Sigmoid colon (tissue), 4 donors: ENCODE data around the gene SERPINB6.

Experiments
- CTCF ChIP-seq, 4 experiments: fragments of 450-650 bp in 3 of 4; fragments of 200-600 bp in 1 of 4; IDR thresholded peaks; one replicate each; pipeline ENCODE4 v1.5.1; 2016 to 2019; ENCODE audit warnings: antibody characterized with exemption in 4 of 4, mild to moderate bottlenecking in 3 of 4, moderate library complexity in 2 of 4
- EP300 ChIP-seq, 4 donors: sonication (generic); formaldehyde crosslinking; IDR thresholded peaks; one replicate each; pipeline ENCODE4 v1.6.1; 2017; ENCODE audit warnings: antibody characterized with exemption in 4 of 4

GRCh38 chr6:2909718-2910117, 61.6 kb downstream of the SERPINB6 start:
- TF ChIP-seq CTCF (IDR thresholded peaks at IDR 0.05) (no peak), EP300 (IDR thresholded peaks at IDR 0.05) (no peak)
